Measurements from ENCODE around the gene SHISA2.

Gene SHISA2

GRCh38 chr13:26061947-26062346 is 10.1 kb upstream of the SHISA2 start:
- in situ Hi-C loops (cut with HindIII; ENCODE audit: low pct_unique_long_range_greater_than_20kb, low sequenced_read_pairs): no loop called here
- TF ChIP-seq JUND (IDR thresholded peaks at IDR 0.05; ENCODE audit: low read depth): no peak
- peak in 1 of 2 experiments; percentile 16 for DNase-seq (ENCODE audit: low read depth in 1 of 2, low spot score in 1 of 2)

- TF ChIP-seq JUND (IDR thresholded peaks at IDR 0.05; ENCODE audit: low read depth): no peak
- no peak for DNase-seq (ENCODE audit: low read depth in 1 of 2, low spot score in 1 of 2)
- in situ Hi-C loops (cut with HindIII; ENCODE audit: low pct_unique_long_range_greater_than_20kb, low sequenced_read_pairs): no loop called here
These were observed 9.4 kb upstream of the SHISA2 start for GRCh38 chr13:26061256-26061655.

GRCh38 chr13:26060357-26060756 is 8.5 kb upstream of the SHISA2 start:
- no peak for TF ChIP-seq JUND (IDR thresholded peaks at IDR 0.05; ENCODE audit: low read depth)
- in situ Hi-C loops (cut with HindIII; ENCODE audit: low pct_unique_long_range_greater_than_20kb, low sequenced_read_pairs): no loop called here

GRCh38 chr13:26058704-26059103 is 6.9 kb upstream of the SHISA2 start:
- DNase-seq (ENCODE audit: low read depth in 1 of 2, low spot score in 1 of 2): no peak
- TF ChIP-seq JUND (IDR thresholded peaks at IDR 0.05; ENCODE audit: low read depth): no peak
- in situ Hi-C loops (cut with HindIII; ENCODE audit: low pct_unique_long_range_greater_than_20kb, low sequenced_read_pairs): no loop called here

More at GRCh38 chr13:26060357-26060756, 8.5 kb upstream of the SHISA2 start:
- DNase-seq (ENCODE audit: low read depth in 1 of 2, low spot score in 1 of 2): no peak

GRCh38 chr13:26054896-26055295 is 3.1 kb upstream of the SHISA2 start:
- no peak for TF ChIP-seq JUND (IDR thresholded peaks at IDR 0.05; ENCODE audit: low read depth)
- in situ Hi-C loops (cut with HindIII; ENCODE audit: low pct_unique_long_range_greater_than_20kb, low sequenced_read_pairs): no loop called here
- DNase-seq (ENCODE audit: low read depth in 1 of 2, low spot score in 1 of 2): no peak

GRCh38 chr13:26053418-26053980 is 1.7 kb upstream of the SHISA2 start:
- TF ChIP-seq JUND (IDR thresholded peaks at IDR 0.05; ENCODE audit: low read depth): no peak
- DNase-seq (ENCODE audit: low read depth in 1 of 2, low spot score in 1 of 2): no peak
- in situ Hi-C loops (cut with HindIII; ENCODE audit: low pct_unique_long_range_greater_than_20kb, low sequenced_read_pairs): no loop called here

GRCh38 chr13:26052337-26052736 is 521 bp upstream of the SHISA2 start:
- no peak for DNase-seq (ENCODE audit: low read depth in 1 of 2, low spot score in 1 of 2)
- in situ Hi-C loops (cut with HindIII; ENCODE audit: low pct_unique_long_range_greater_than_20kb, low sequenced_read_pairs): no loop called here

GRCh38 chr13:26051231-26051656 is 572 bp downstream of the SHISA2 start:
- in situ Hi-C loops (cut with HindIII; ENCODE audit: low pct_unique_long_range_greater_than_20kb, low sequenced_read_pairs): no loop called here
- TF ChIP-seq JUND (IDR thresholded peaks at IDR 0.05; ENCODE audit: low read depth): no peak
- DNase-seq (ENCODE audit: low read depth in 1 of 2, low spot score in 1 of 2): no peak

More at GRCh38 chr13:26052337-26052736, 521 bp upstream of the SHISA2 start:
- no peak for TF ChIP-seq JUND (IDR thresholded peaks at IDR 0.05; ENCODE audit: low read depth)

GRCh38 chr13:26050568-26051230 is 1.1 kb downstream of the SHISA2 start:
- in situ Hi-C loops (cut with HindIII; ENCODE audit: low pct_unique_long_range_greater_than_20kb, low sequenced_read_pairs): no loop called here
- no peak for TF ChIP-seq JUND (IDR thresholded peaks at IDR 0.05; ENCODE audit: low read depth)
- no peak for DNase-seq (ENCODE audit: low read depth in 1 of 2, low spot score in 1 of 2)

GRCh38 chr13:26048741-26049140 is 3.1 kb downstream of the SHISA2 start:
- in situ Hi-C loops (cut with HindIII; ENCODE audit: low pct_unique_long_range_greater_than_20kb, low sequenced_read_pairs): no loop called here
- DNase-seq (ENCODE audit: low read depth in 1 of 2, low spot score in 1 of 2): no peak
- no peak for TF ChIP-seq JUND (IDR thresholded peaks at IDR 0.05; ENCODE audit: low read depth)

GRCh38 chr13:26047040-26047439 is 4.8 kb downstream of the SHISA2 start:
- in situ Hi-C loops (cut with HindIII; ENCODE audit: low pct_unique_long_range_greater_than_20kb, low sequenced_read_pairs): no loop called here
- no peak for TF ChIP-seq JUND (IDR thresholded peaks at IDR 0.05; ENCODE audit: low read depth)

GRCh38 chr13:26046639-26047038 is 5.2 kb downstream of the SHISA2 start:
- in situ Hi-C loops (cut with HindIII; ENCODE audit: low pct_unique_long_range_greater_than_20kb, low sequenced_read_pairs): no loop called here
- TF ChIP-seq JUND (IDR thresholded peaks at IDR 0.05; ENCODE audit: low read depth): no peak
- DNase-seq (ENCODE audit: low read depth in 1 of 2, low spot score in 1 of 2): no peak

More at GRCh38 chr13:26047040-26047439, 4.8 kb downstream of the SHISA2 start:
- no peak for DNase-seq (ENCODE audit: low read depth in 1 of 2, low spot score in 1 of 2)

GRCh38 chr13:26045142-26045541 is 6.7 kb downstream of the SHISA2 start:
- in situ Hi-C loops (cut with HindIII; ENCODE audit: low pct_unique_long_range_greater_than_20kb, low sequenced_read_pairs): no loop called here
- no peak for TF ChIP-seq JUND (IDR thresholded peaks at IDR 0.05; ENCODE audit: low read depth)
- no peak for DNase-seq (ENCODE audit: low read depth in 1 of 2, low spot score in 1 of 2)

Data from T47D (cell line).